GM18909 (cell line): ENCODE data around the gene KCNMA1.

Experiments
- ATAC-seq: cut with Tn5 transposase; IDR thresholded peaks from one replicate; pipeline ENCODE4 v1.9.1; 2021; ENCODE audit warnings: mild to moderate bottlenecking; ENCODE audit not compliant: unreplicated experiment, poor library complexity

KCNMA1 gene

DNA sequence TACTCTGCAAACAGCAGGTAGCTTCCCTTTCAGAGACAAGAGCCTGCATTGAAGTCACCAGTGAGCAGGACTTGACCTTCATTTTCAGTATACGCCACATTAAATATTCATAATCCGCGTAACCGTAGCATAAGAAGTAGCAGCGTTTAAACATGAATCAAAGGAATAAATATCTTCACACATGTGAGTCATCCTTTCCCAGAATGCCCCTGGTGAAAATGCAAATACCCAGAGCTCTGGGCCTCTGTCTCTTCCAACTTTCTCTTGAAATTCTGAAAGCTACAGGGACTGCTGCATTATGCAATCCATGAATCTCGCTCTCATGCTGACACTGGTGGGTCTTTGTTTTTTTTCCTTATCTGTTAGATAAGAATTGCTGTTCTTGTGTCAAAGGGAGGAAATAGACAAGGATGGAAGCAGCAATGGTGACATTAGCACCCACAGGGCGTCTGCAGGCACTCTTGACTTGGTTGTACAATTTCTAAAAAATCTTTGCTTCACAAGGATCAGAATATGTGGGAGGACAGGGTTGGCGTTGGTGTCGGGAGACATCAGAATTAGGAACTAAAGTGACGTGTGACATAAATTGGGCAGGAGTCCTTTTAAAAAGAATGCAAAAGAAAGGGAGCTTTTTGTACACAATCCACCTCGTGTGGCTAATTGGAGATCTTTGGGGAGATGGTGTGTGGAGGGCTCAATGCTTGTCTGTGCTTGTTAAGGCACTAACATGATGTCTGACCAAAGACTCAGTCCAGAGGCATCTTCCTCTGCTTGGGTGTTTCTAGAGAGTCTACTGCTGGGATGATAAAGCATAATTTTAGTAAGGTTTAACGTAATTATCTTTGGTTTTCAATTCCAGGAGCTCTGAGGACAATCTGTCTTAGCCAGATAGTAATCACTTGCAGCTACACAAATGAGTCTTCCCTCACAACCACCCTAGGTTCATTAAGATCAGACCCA, 390.3 kb downstream of the KCNMA1 start:
- no peak for ATAC-seq

DNA sequence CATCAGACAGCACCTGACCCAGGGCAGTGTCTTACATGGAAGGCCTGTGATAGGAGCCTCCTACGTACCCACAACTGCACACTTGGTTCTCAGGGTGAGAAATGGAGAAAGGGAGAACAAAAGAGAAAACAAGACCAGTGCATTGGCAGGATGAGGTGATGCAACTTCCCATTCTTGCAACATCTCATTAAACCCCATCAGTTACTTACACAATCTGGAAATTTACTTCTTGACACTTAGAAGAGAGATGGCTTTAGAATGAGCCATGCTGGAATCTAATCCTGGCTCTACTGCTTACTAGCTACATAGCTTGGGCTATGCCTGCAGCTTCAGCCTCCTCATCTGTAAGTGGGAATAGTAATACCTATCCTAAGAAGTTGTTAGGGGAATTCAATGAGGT, 391.7 kb downstream of the KCNMA1 start:
- ATAC-seq: no peak

DNA sequence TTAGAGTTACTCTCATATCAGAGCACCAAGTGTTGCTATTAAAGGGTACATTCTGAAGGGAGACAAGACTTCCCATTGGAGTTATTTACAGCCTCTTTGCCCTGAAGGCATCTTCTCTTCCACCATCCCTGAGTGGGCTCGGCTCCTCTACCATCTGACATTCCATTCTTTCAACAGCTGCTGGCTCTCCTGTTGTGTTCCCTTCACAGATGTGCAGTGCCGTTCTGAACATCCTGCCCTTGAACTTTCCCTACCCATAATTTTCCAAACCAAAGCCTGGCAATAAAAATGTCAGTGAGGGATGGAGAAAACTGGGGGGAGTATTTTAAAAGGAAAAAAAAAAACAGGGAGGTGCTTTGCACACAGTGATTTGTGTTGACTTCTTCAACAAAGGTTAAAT, 392.9 kb downstream of the KCNMA1 start:
- ATAC-seq: no peak

DNA sequence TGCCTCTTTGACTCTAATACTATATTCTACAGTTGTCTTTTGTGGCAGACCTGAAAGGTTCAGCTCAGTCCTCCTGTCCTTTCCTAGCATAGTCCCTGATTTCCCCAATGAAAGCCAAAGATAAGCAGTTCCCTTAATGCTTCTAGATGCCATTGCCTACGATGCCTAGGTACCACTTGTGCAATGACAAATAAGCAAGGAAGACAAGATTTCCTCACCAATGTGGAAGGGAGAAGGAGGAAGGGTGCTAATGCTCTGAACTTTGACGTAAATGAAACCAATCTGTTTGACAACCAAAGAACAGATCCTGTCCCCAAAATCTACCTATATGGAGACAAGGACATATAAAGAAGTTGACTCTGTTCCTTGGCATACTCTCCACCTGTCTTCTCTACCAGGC, 393.3 kb downstream of the KCNMA1 start:
- no peak for ATAC-seq

DNA sequence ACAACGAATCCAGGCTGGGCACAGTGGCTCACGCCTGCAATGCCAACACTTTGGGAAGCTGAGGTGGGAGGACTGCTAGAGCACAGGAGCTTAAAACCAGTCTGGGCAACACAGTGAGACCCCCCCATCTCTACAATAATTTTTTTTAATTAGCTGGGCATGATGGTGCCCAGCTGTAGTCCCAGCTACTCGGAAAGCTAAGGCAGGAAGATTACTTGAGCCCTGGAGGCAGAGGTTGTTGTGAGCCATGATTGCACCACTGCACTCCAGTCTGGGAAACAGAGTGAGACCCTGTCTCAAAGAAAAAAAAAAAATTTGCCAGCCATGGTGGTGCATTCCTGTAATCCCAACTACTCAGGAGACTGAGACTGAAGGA, 396.3 kb downstream of the KCNMA1 start:
- ATAC-seq: no peak

DNA sequence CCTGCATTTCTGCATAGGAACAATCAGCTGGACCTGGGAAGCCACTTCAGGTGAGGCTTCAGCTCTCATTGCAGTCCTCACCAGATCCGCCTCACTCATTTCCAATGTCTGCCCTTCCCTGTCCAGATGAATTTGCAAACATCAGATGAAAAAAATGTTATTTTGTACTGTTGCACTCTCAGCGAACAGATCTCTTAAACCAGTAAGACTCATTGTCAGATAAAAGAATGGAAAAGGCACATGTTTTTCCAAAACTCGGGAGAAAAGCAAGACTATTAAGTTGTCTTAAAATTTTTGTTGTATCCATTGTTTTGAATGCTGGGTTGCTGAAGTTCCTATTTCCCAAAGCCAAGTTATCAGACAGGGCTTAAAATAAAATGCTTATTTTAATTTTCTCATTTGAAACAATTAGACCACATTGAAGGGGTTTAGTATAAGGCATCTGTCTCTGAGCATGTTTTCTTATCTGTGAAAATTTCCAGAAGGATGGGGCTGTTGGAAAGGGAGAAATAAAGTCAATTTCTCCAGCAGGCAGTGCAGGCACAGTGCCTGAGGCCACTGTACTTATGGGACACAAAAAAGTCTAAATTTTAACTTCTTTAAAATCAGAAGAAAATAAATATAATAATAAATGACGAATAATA, 396.8 kb downstream of the KCNMA1 start:
- ATAC-seq: no peak

DNA sequence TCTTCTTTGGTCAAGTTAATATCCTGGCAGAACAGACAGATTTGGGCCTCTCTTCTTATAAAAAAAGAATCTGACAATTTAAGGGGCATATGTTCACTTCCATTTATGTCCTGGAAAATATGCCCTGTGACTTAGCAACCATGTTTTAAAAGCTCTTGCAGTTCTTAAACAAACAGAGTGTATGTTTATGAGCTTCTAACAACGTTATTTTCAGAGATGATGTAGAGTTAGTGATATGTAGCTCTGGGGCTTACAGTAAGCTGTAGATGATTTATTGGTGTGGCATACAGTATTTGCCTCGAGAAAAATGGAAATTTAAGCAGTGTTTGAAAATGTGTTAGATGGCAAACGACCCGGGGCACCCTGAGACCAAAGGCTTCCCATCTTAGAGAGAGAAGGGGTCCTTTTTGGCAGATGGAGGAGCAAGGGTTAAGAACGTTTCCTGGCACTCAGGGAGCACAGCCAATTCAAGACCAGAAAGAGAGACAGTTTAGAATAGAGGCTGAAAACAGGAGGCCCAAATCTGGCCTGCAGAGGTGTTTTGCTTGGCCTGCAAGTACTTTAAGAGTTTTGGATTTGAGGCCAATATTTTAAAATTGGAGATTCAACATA, 397.5 kb downstream of the KCNMA1 start:
- ATAC-seq: no peak

DNA sequence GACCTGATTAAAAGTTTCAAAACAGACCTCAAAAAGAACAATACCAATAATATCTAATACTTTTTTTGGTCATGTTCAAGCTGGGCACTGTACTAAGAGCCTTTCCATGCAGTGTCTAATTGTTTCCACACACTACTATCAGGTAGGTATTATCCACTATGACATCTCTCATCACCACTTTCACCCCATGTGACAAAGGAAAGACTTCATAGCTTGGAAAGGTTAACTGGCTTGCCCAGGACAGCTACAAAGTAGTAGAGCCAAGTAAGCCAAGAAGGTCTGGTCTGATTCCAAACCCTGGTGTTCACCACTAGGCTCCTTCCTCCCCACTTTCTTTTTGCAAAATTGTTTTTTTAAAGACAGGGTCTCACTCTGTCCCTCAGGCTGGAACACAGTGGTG, 400.5 kb downstream of the KCNMA1 start:
- no peak for ATAC-seq

DNA sequence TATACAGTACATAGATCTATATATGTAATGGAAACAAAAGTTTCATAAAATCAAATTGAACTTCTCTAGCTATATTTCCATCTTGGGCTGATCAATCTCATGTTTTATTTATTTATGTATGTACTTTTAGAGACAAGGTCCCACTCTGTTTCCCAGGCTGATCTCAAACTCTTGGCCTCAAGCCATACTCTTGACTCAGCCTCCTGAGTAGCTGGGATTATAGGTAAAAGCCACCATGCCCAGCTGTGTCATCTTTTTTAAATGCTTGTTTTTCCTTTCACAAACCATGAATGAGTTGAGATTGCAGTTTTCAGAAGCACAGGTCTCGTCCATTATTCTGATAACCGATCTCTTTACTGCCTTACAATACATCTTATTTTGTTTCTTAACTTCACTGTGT, 400.9 kb downstream of the KCNMA1 start:
- no peak for ATAC-seq

DNA sequence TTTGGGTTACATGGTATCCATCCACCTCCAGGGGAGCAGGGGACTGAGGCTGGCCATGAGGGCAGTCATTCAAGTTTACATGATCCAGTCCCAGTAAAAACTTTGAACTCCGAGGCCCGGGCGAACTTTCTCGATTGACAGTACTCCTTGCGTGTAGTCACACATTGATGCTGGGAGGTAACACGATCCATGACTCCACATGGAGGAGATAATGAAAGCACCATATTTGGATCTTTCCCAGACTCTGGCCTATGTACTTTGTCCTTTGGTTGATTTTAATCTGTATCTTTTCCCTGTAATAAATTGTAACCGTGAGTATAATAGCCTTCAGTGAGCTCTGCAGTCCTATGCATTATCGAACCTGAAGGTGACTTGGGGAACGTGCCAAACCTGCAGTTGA, 401.6 kb downstream of the KCNMA1 start:
- no peak for ATAC-seq

DNA sequence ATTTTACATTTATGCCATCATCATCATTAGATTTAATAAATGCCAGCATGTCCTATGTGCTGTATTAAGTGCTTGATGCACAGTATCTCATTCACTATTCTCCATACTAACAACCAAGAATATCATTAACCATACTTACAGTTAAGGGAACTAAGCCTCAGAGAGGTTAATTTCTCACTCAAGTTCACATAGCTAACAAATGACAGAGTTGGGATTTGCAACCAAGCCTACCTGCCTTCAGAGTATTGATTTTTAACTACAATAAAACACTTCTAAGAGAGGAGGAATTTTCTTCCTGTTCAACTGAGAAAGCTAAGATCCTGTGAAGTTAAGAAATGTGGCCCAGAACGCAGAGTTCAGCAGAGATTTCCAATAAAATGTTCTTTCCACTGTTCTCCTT, 403.0 kb downstream of the KCNMA1 start:
- no peak for ATAC-seq

DNA sequence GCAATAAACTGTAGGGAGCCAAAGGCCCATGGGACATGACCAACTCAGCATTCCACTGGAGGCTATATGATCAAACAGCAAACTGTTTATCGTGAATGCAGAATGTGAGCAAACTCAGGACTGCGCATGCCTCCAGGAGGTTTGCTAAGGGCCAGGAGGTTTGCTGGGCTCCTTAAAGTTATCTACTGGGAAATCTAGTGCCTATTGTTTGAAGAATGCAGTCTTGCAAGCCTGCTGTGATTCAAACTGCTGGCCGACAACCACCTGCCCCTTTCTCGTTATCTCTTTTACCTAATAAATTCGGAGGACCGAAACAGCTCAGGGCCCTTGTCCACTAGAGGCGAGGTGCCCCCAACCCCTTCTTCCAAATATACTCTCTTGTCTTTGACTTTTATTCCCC, 404.1 kb downstream of the KCNMA1 start:
- no peak for ATAC-seq

DNA sequence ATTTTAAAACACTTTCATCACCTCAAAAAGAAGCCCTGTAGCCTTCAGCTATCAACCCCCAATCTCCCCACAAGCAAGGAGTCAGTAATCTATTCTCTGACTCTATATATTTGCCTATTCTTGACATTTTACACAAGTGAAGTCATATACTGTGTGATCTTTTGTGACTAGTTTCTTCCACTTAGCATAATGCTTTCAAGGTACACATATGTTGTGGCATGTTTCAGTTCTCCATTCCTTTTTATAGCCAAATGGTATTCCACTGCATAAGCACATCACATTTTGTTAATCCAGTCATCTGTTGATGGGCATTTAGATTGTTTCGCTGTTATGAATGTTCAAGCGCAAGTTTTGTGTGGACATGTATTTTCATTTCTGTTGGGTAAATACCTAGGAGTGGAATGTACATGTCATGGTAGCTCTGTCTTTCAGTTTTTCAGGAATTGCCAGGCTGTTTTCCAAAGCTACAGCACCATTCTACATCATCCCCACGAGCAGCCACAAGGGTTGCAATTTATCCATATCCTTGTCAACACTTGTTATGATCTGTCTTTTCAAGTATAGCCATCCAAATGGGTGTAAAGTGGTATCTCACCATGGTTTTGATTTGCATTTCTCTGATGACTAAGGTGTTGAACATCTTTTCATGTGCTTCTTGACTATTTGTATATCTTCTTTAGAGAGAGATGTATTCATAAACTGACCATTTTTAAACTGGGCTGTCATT, 405.6 kb downstream of the KCNMA1 start:
- ATAC-seq: no peak

DNA sequence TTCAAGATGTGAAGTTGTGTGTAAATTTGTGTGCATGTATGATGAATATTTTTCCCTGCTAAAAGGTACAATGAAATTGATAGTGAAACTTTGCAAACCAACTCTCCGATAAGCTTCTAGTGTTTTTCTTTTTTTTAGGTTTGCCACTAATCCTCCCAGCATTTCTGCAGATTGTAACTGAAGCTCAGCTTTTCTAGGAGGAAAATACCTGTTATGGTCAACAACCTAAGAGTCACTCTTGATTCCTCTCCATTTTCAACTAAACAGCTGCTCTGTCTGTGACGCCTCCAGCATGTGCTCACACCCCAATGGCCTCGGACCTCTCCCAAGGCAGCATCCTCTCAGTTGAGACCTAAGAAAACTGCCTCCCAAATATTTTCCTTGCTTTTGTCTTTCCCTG, 406.2 kb downstream of the KCNMA1 start:
- ATAC-seq: no peak

DNA sequence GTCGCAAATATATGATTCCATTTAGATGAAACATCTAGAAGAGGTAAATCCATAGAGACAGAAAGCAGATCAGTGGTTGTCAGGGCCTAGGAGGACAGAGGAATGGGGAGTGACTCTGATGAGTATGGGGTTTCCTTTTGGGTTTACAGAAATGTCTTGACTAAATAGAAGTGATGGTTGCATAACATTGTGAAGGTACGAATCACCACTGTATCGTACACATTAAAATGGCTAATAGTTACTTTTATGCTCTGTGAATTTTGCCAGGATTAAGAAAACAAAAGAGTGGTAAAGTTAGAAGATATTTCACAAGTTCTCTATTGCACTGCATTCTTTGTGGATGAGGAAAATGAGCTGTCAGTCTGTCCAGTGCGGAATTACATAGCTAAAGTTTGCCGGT, 407.4 kb downstream of the KCNMA1 start:
- ATAC-seq: no peak

DNA sequence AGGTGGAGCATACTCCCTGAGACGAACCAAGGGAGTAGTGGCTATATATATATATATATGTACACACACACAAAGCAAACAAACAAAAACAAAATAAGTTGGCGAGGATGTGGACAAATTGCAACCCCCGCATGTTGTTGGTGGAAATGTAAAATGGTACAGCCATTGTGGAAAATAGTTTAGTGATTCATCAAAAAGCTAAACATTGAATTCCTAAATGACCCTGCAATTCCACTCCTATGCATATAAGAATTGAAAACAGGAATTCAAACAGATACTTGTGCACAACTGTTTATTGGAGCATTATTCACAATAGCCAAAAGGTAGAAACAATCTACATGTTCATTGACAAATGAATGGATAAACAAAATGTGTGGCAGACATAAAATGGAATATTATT, 407.9 kb downstream of the KCNMA1 start:
- ATAC-seq: no peak

DNA sequence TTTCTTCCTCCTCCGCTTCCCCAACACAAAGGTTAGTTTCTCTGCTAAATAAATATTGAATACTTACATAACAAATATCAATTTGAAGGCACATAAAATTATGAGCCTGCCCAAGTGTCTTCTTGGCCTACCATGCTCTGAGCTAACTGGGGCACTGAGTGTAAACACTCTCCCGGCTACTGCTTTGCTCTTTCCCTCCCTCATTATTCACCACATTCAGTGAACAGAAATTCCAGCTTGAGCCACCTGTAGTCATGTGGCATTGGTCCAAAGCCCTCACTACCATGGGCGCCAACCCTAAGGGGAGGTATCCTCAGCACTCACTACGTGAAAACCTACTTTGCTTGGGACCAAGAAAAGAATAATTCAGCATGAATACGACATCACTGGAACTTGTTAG, 409.0 kb downstream of the KCNMA1 start:
- no peak for ATAC-seq

DNA sequence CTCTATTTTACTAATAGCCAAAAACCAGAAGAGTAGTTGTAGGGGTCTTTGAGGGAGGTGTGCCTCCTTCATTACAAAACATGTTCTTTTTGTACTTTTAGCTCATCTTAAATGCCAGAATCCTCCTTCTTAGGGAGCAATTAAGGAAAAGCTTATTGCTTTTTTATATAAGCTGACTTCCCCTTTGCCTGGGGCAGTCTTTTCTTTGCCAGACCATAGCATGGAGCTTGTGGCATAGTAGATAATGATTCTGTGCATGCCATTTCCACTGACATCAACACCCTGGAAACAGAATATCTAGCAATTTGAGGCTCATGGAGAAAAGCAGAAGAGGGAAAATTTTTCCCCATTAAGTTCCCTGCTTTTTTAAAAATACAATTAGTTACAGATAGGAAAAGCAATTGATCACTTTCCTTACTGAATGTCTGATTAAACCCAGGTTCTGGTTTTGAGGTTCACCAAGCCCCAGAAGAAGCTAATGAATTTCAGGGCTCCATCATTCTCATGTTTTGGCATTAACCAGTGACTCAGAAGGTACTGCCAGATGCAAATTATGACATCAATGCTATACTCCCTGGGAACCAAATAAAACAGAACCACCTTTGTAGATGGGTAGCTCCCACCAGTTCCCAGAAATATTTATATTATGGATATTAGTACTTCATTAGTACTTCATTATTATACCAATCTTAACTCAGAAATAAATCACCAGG, 410.6 kb downstream of the KCNMA1 start:
- no peak for ATAC-seq

DNA sequence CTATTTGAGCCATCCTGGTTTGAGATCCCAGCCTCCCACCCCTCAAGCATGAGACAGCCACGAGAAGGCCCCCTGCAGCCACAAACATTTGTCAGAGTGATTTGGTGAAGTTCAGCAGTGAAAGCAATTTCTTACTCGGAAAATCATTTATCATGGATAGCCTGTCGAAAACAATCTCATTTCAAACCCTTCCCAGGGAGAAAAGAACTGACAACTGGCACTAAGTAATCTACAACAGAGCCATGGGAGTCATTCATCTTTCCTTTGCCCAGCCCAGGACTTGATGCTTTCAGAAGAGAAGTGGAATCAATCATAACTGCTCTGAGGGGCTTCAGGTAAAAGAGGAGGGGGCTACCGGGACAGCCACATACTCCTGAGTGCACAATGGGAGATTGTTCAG, 411.2 kb downstream of the KCNMA1 start:
- no peak for ATAC-seq

DNA sequence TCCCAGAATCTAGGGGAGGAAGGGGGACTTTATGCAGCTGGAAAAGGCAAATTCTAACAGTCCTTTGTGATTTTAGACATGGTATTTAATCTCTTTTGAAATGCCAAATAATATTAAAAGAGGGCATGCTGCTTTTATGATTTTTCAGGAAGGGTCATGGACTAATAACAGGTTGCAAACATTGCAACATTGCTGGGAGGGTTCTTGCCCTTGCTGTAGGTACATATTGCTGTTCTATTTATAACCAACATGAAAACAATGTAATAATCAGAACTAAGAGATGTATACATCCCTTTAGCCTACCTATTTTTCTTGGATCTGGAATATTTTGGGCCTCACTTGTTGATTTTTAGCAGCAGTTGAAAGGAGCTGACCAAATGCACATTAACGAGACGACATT, 411.6 kb downstream of the KCNMA1 start:
- ATAC-seq: no peak
